ENCODE measurements around the gene FBF1.

The FBF1 gene

GRCh38 chr17:75902406-75902805 is 38.4 kb downstream of the FBF1 start:
- CTCF ChIA-PET: no interaction called here

DNA sequence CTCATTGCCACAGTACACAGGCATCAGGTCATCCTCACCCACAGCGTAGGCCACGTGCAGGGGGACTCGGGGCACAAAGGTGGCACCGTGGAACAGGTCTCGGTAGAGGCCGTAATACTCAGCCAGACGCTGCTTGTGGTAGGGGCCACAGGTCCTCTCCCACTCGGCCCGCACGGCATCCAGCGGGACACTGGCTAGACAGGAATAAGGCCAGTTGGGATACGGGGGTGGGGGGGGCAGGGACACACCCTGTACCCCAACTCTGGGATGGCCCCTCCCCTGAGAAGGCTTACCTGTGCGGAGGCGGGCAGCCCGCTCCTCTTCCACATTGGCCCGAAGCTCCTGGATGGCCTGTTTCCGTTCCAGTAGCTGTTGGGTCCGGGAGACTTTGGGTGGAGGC is 39.1 kb downstream of the FBF1 start:
- no peak for DNase-seq (ENCODE audit: extremely low spot score)
- ChIA-PET CTCF (no interaction called here), POLR2A (no interaction called here)
- TF ChIP-seq L3MBTL2 (conservative IDR thresholded peaks at IDR 0.05) (no peak), ELF4 (IDR thresholded peaks at IDR 0.05) (no peak), FOXM1 (IDR thresholded peaks at IDR 0.05; ENCODE audit: borderline replicate concordance) (no peak), PKNOX1 (IDR thresholded peaks at IDR 0.05) (no peak), CTBP1 (IDR thresholded peaks at IDR 0.05; ENCODE audit: borderline replicate concordance) (no peak), ARNT (IDR thresholded peaks at IDR 0.05) (no peak), HDGF (IDR thresholded peaks at IDR 0.05; ENCODE audit: borderline replicate concordance) (no peak), TARDBP (IDR thresholded peaks at IDR 0.05) (no peak), FOXK2 (IDR thresholded peaks at IDR 0.05) (no peak), ZNF384 (IDR thresholded peaks at IDR 0.05) (no peak), FOXA1 (IDR thresholded peaks at IDR 0.05) (no peak), SUZ12 (IDR thresholded peaks at IDR 0.05) (no peak), LEF1 (IDR thresholded peaks at IDR 0.05; ENCODE audit: borderline replicate concordance) (no peak)

More at GRCh38 chr17:75902406-75902805, 38.4 kb downstream of the FBF1 start:
- TF ChIP-seq FOXA1 (IDR thresholded peaks at IDR 0.05): no peak
- no peak for TF ChIP-seq PKNOX1 (IDR thresholded peaks at IDR 0.05)
- no peak for TF ChIP-seq HDGF (IDR thresholded peaks at IDR 0.05; ENCODE audit: borderline replicate concordance)
- no peak for TF ChIP-seq TARDBP (IDR thresholded peaks at IDR 0.05)
- TF ChIP-seq ARNT (IDR thresholded peaks at IDR 0.05): no peak
- no peak for TF ChIP-seq CTBP1 (IDR thresholded peaks at IDR 0.05; ENCODE audit: borderline replicate concordance)
- TF ChIP-seq FOXK2 (IDR thresholded peaks at IDR 0.05): no peak
- no peak for TF ChIP-seq SP1 (IDR thresholded peaks at IDR 0.05)
- no peak for TF ChIP-seq BHLHE40 (IDR thresholded peaks at IDR 0.05; ENCODE audit: borderline replicate concordance)
- no peak for TF ChIP-seq SUZ12 (IDR thresholded peaks at IDR 0.05)
- no peak for TF ChIP-seq L3MBTL2 (conservative IDR thresholded peaks at IDR 0.05)
- TF ChIP-seq LEF1 (IDR thresholded peaks at IDR 0.05; ENCODE audit: borderline replicate concordance): no peak
- DNase-seq (ENCODE audit: extremely low spot score): no peak
- POLR2A ChIA-PET: no interaction called here

DNA sequence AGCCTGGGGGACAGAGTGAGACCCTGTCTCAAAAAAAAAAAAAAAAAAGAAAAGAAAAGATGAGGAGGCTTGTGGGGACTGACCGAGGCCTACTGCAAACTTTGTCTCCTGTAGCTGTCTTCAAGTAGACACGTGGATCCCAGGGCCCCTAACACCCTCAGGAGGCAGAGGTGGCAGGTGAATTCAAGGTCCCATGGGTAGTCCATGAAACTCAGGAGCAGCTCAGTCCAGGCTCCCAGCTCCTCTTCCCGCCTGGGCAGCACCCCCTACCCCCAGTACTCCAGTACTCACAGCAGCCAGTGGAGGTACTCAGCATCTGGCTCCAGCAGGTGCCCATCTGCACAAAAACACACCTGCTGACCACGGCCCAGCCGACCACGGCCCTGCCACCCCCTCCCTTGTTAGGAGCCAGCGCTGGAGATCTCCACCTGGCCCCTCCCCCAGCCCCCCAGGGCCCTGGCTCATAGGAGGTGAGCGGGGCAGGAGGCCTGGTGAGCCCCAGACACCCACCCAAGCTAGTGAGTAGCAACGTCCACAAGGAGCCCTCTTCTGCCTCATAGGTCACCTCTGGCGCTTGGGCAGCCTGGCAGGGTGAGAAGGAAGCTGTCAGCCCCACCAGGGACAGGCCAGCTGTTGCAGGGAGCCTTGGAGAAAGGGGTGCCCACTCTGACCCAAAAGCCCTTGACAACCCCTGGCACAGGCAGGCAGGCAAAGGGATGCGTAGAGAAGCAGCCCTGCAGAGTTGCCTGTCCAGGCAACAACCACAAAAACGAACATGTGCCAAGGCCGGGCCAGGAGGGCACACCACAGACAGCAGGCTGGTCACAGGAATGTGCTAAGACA is 39.9 kb downstream of the FBF1 start:
- CTCF ChIA-PET: no interaction called here
- TF ChIP-seq BHLHE40 (IDR thresholded peaks at IDR 0.05; ENCODE audit: borderline replicate concordance) (no peak), PKNOX1 (IDR thresholded peaks at IDR 0.05) (no peak), NFRKB (IDR thresholded peaks at IDR 0.05) (no peak), FOXM1 (IDR thresholded peaks at IDR 0.05; ENCODE audit: borderline replicate concordance) (no peak), SP1 (IDR thresholded peaks at IDR 0.05) (no peak), HDGF (IDR thresholded peaks at IDR 0.05; ENCODE audit: borderline replicate concordance) (no peak), L3MBTL2 (conservative IDR thresholded peaks at IDR 0.05) (no peak), CTBP1 (IDR thresholded peaks at IDR 0.05; ENCODE audit: borderline replicate concordance) (no peak), FOXK2 (IDR thresholded peaks at IDR 0.05) (no peak), ZNF384 (IDR thresholded peaks at IDR 0.05) (no peak), ARNT (IDR thresholded peaks at IDR 0.05) (no peak), FOXA1 (IDR thresholded peaks at IDR 0.05) (no peak), SUZ12 (IDR thresholded peaks at IDR 0.05) (no peak), TARDBP (IDR thresholded peaks at IDR 0.05) (no peak)
- POLR2A ChIA-PET: interaction anchor here (1.3 to 1.4 kb wide), 2 partner anchors 40 to 74 kb away, joined by 3 read pairs; partner anchors contain the start of gene FBF1
- no peak for DNase-seq (ENCODE audit: extremely low spot score)

GRCh38 chr17:75899767-75900468 is 40.9 kb downstream of the FBF1 start:
- TF ChIP-seq FOXK2 (IDR thresholded peaks at IDR 0.05) (no peak), FOXM1 (IDR thresholded peaks at IDR 0.05; ENCODE audit: borderline replicate concordance) (no peak), ARNT (IDR thresholded peaks at IDR 0.05) (no peak), CTBP1 (IDR thresholded peaks at IDR 0.05; ENCODE audit: borderline replicate concordance) (no peak), PKNOX1 (IDR thresholded peaks at IDR 0.05) (no peak), LEF1 (IDR thresholded peaks at IDR 0.05; ENCODE audit: borderline replicate concordance) (no peak), NFRKB (IDR thresholded peaks at IDR 0.05) (no peak), TARDBP (IDR thresholded peaks at IDR 0.05) (no peak), SUZ12 (IDR thresholded peaks at IDR 0.05) (no peak), HDGF (IDR thresholded peaks at IDR 0.05; ENCODE audit: borderline replicate concordance) (no peak)
- ChIA-PET CTCF (interaction anchor here (0.9 kb wide), 1 partner anchor 23 kb away, joined by 4 read pairs; no protein-coding TSS in a partner anchor), POLR2A (interaction anchor here (0.9 to 1.7 kb wide), 4 partner anchors 41 to 73 kb away, joined by 3 to 8 read pairs (median 3); partner anchors contain the start of genes FBF1 and WBP2)

DNA sequence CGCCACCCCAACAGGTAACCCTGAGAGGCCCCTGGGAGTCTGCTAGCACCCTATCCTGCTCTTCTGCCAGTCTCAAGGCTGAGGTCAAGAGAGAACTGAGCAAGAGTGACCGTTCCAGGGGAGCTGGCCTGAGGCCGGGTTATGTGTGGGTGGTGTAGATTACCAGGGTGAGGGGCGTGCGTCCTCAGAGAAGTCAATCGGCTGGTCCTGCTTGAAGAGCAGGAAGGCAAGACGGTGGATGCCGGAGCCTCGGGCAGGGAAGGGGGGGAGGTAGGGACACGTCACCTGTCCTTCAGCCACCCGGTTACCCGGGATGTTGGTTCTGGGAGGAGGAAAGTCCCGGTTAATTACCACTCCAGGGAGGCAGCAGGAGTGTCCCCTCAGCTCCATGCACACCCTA is 41.5 kb downstream of the FBF1 start:
- no peak for TF ChIP-seq ELF4 (IDR thresholded peaks at IDR 0.05)
- ChIA-PET CTCF (interaction anchor here (0.9 kb wide), 1 partner anchor 22 kb away, joined by 4 read pairs; no protein-coding TSS in a partner anchor), POLR2A (interaction anchor here (0.9 to 1.7 kb wide), 2 partner anchors 42 to 44 kb away, joined by 3 to 8 read pairs; partner anchors contain the start of gene WBP2)
- DNase-seq (ENCODE audit: extremely low spot score): no peak

More at GRCh38 chr17:75899767-75900468, 40.9 kb downstream of the FBF1 start:
- DNase-seq (ENCODE audit: extremely low spot score): no peak

Measured in HEK293T (cell line).